GM19467 (cell line): ENCODE measurements around the gene ASCC1.

Experiments
- ATAC-seq: cut with Tn5 transposase; IDR thresholded peaks from one replicate; pipeline ENCODE4 v1.9.1; 2021; ENCODE audit warnings: mild to moderate bottlenecking, moderate library complexity; ENCODE audit not compliant: unreplicated experiment

The ASCC1 gene

GRCh38 chr10:72056113-72056512 lies 160.0 kb downstream of the ASCC1 start:
- ATAC-seq, result no peak

GRCh38 chr10:72053690-72054089 lies 162.4 kb downstream of the ASCC1 start:
- ATAC-seq, result no peak

- no peak for ATAC-seq
Measured at GRCh38 chr10:72050873-72051272, 165.2 kb downstream of the ASCC1 start.

GRCh38 chr10:72049969-72050781 lies 165.9 kb downstream of the ASCC1 start:
- ATAC-seq, result no peak

GRCh38 chr10:72049472-72049871 lies 166.6 kb downstream of the ASCC1 start:
- ATAC-seq, result no peak

- no peak for ATAC-seq
Measured at GRCh38 chr10:72048450-72049124, 167.5 kb downstream of the ASCC1 start.
